Measurements from ENCODE around the gene CFDP1. TPM values are rescaled to one million over a fixed set of nuclear protein-coding genes. Genes with fewer than 3 reads are reported as not detected.

CFDP1 gene
- polyA plus RNA-seq, 3 donors = 12.9 to 23.2 (median 19.0) TPM

GRCh38 chr16:75309899-75310430, 123.3 kb downstream of the CFDP1 start:
- WGBS (ENCODE audit: insufficient coverage) = no CpG with 5 or more reads among the region's 1 CpG
- Histone ChIP-seq H3K4me2 (replicated peaks; ENCODE audit: extremely low read depth, low read length, poor library complexity, severe bottlenecking) (no peak overlapping the region), H4K20me1 (ENCODE audit: insufficient read depth, low read length) (peaks cover 10% of the 10 kb centered on the region), H3K4me1 (ENCODE audit: control insufficient read depth in 1 of 2, insufficient read depth in 2 of 2, low read length in 2 of 2) (no peaks in the 10 kb centered on the region), H3K27ac (ENCODE audit: low read depth in 1 of 2, low read length in 2 of 2) (no peak overlapping the region), H3K27me3 (ENCODE audit: control insufficient read depth in 2 of 2, insufficient read depth in 2 of 2, low read length in 2 of 2) (peaks cover 38 to 78% of the 10 kb centered on the region in 2 donors), H3K9me3 (replicated peaks in 1 of 2; ENCODE audit: control insufficient read depth in 1 of 2, insufficient read depth in 1 of 2, low read length in 2 of 2) (no peaks in the 10 kb centered on the region), H3K36me3 (replicated peaks in 1 of 2; ENCODE audit: control insufficient read depth in 1 of 2, insufficient read depth in 2 of 2, low read length in 2 of 2) (peaks cover 0 to 13% of the 10 kb centered on the region in 2 donors), H3K9ac (ENCODE audit: insufficient read depth, low read length, poor library complexity, severe bottlenecking) (no peak overlapping the region), H2AFZ (ENCODE audit: insufficient read depth, low read depth, low read length, poor library complexity, severe bottlenecking) (no peak overlapping the region), H3K4me3 (replicated peaks in 1 of 3; ENCODE audit: low read depth in 2 of 3, low read length in 3 of 3) (no peak overlapping the region), H3K79me2 (ENCODE audit: insufficient read depth, low read length) (no peaks in the 10 kb centered on the region)
- H3K36me3 Mint-ChIP-seq = peaks cover 53 to 63% of the 10 kb centered on the region in 2 donors
- no peak for DNase-seq
- H3K27ac Mint-ChIP-seq = no peak overlapping the region
- intact Hi-C loops (cut with micrococcal nuclease) = no loop called here
- H3K27me3 Mint-ChIP-seq (ENCODE audit: low read depth in 3 of 3) = peaks cover 47 to 94% (median 70%) of the 10 kb centered on the region in 3 donors
- H3K4me1 Mint-ChIP-seq = no peaks in the 10 kb centered on the region
- no peak for TF ChIP-seq CTCF (IDR thresholded peaks at IDR 0.05)
- peaks cover 0 to 3% (median 0%) of the 10 kb centered on the region in 7 donors for H3K9me3 Mint-ChIP-seq
- H3K4me3 Mint-ChIP-seq = peak overlapping the region in 1 of 2 donors; percentile 60

GRCh38 chr16:75309156-75309555, 124.1 kb downstream of the CFDP1 start:
- H3K4me1 Mint-ChIP-seq = no peaks in the 10 kb centered on the region
- H3K36me3 Mint-ChIP-seq = peaks cover 57 to 68% of the 10 kb centered on the region in 2 donors
- Histone ChIP-seq H3K27ac (ENCODE audit: low read depth in 1 of 2, low read length in 2 of 2) (no peak overlapping the region), H3K27me3 (ENCODE audit: control insufficient read depth in 2 of 2, insufficient read depth in 2 of 2, low read length in 2 of 2) (peaks cover 36 to 73% of the 10 kb centered on the region in 2 donors), H4K20me1 (ENCODE audit: insufficient read depth, low read length) (peaks cover 10% of the 10 kb centered on the region), H3K4me1 (ENCODE audit: control insufficient read depth in 1 of 2, insufficient read depth in 2 of 2, low read length in 2 of 2) (no peaks in the 10 kb centered on the region), H3K36me3 (replicated peaks in 1 of 2; ENCODE audit: control insufficient read depth in 1 of 2, insufficient read depth in 2 of 2, low read length in 2 of 2) (peaks cover 4 to 21% of the 10 kb centered on the region in 2 donors), H2AFZ (ENCODE audit: insufficient read depth, low read depth, low read length, poor library complexity, severe bottlenecking) (no peak overlapping the region), H3K4me2 (replicated peaks; ENCODE audit: extremely low read depth, low read length, poor library complexity, severe bottlenecking) (no peak overlapping the region), H3K9ac (ENCODE audit: insufficient read depth, low read length, poor library complexity, severe bottlenecking) (no peak overlapping the region), H3K4me3 (replicated peaks in 1 of 3; ENCODE audit: low read depth in 2 of 3, low read length in 3 of 3) (no peak overlapping the region), H3K79me2 (ENCODE audit: insufficient read depth, low read length) (no peaks in the 10 kb centered on the region), H3K9me3 (replicated peaks in 1 of 2; ENCODE audit: control insufficient read depth in 1 of 2, insufficient read depth in 1 of 2, low read length in 2 of 2) (no peaks in the 10 kb centered on the region)
- H3K4me3 Mint-ChIP-seq = peak overlapping the region in 1 of 2 donors; percentile 79
- peaks cover 47 to 95% (median 66%) of the 10 kb centered on the region in 3 donors for H3K27me3 Mint-ChIP-seq (ENCODE audit: low read depth in 3 of 3)
- DNase-seq = no peak
- peaks cover 0 to 3% (median 0%) of the 10 kb centered on the region in 7 donors for H3K9me3 Mint-ChIP-seq
- intact Hi-C loops (cut with micrococcal nuclease) = no loop called here
- TF ChIP-seq CTCF (IDR thresholded peaks at IDR 0.05) = no peak
- no peak overlapping the region for H3K27ac Mint-ChIP-seq
- WGBS (ENCODE audit: insufficient coverage) = 91% methylated on average over 6 of the region's 8 CpGs

All from CD14-positive monocyte (primary cell).